Astrocyte (in vitro differentiated cells and primary cell): ENCODE results near the gene TRMU.

ENCODE experiments used
- EZH2 ChIP-seq: IDR thresholded peaks from 2 replicates; pipeline ENCODE4 v1.6.1; 2012; ENCODE audit warnings: mild to moderate bottlenecking, low read length, inconsistent platforms; ENCODE audit not compliant: insufficient read depth
- TF ChIP-seq, protein P1 (sequence below): IDR thresholded peaks from 2 replicates; pipeline ENCODE4 v1.5.1; 2011; ENCODE audit warnings: low read depth, mild to moderate bottlenecking, inconsistent platforms, low read length, moderate library complexity; ENCODE audit not compliant: insufficient read depth

DNA sequence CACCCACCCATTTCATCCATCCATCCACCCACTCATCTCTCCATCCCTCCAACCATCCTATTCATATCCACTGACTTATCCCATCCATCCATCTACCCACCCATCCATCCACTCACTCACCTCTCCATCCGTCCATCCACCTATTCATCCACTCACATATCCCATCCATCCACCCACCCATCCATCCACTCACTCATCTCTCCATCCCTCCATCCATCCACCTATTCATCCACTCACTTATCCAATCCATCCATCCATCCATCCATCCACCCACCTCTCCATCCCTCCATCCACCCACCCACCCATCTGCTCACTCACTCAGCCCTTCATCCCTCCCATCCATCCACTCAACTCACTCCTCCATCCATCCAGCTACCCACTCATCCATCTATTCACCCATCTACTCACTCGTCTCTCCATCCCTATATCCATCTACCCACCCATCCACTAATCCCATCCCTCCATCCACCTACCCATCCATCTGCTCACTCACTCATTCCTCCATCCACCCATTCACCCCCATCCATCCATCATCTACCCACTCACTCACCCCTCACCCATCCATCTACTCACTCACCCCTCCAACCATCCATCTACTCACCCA, 36.2 kb downstream of the TRMU start:
- TF ChIP-seq, protein P1, sequence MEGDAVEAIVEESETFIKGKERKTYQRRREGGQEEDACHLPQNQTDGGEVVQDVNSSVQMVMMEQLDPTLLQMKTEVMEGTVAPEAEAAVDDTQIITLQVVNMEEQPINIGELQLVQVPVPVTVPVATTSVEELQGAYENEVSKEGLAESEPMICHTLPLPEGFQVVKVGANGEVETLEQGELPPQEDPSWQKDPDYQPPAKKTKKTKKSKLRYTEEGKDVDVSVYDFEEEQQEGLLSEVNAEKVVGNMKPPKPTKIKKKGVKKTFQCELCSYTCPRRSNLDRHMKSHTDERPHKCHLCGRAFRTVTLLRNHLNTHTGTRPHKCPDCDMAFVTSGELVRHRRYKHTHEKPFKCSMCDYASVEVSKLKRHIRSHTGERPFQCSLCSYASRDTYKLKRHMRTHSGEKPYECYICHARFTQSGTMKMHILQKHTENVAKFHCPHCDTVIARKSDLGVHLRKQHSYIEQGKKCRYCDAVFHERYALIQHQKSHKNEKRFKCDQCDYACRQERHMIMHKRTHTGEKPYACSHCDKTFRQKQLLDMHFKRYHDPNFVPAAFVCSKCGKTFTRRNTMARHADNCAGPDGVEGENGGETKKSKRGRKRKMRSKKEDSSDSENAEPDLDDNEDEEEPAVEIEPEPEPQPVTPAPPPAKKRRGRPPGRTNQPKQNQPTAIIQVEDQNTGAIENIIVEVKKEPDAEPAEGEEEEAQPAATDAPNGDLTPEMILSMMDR: no peak
- TF ChIP-seq EZH2: no peak
